D341Med (cell line): ENCODE measurements around the gene SEMA7A.

Source experiments
- DNase-seq: peaks from one replicate; pipeline ENCODE4 v3.0.0; 2012; ENCODE audit warnings: low spot score

Gene SEMA7A

GRCh38 chr15:74451861-74452835 is 18.4 kb upstream of the SEMA7A start:
- no peak for DNase-seq

DNA sequence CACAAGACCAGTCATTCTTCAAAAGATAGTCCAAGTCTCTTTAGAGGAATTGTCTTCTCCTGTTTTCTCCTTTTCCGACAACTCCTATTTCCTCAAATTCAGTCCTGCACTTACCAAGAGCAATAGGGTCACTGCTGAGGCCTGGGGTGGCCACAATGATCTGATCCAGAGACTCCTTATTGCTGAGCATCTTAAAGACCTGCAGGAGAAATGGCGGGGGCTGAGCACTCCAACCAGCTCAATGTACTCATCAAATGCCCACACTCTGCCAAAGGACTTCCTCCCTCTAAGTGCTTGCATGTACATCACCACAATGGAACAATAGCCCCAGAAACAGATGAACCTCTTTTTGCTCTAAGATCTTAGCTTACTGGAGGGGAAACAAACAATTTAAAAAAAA is 17.6 kb upstream of the SEMA7A start:
- DNase-seq: no peak

DNA sequence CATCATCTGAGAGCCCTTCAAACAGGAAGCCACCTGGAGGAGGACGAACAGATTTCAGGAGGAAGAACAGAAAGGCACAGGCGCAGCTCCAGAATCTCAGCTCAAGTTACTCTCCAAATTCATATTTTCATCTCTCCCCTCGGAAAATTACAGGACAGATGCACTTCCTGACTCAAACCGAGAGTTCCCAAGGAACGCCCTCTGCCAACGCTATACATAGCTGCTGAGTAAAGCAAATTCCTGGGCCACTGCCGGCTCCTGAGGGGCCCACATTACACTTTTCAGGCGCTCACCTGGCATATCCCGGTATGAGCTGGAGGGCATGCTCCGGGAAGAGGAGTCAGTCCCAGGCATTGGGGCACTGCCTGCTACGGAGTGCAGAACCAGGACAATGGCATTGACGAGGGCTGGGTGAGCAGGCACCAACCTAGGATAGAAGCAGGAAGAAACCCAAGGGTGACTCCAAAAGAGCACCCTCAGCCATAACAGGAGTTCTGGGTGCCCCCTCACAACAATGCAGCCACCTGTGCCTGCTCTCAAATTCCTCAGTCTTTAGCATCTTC is 16.0 kb upstream of the SEMA7A start:
- DNase-seq: no peak

DNA sequence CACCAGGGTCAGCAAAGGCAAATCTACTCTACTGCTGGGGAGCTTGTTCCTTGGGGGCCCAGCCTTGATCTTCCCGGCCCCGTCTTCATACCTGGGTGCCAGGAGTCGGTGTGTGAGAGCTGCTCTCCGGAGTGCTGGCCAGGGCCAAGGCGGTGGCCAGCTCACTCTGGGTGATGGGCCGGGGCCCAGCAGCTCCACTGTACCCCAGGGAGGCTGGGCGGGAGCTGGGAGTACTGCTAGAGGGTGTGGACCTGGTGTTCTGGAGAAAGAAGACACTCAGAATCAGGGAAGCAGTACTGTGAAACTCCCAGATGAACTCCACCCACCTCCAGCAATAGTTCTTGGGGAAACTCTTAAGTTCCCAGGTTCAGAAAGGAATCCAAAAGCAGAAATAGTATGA is 15.3 kb upstream of the SEMA7A start:
- no peak for DNase-seq

GRCh38 chr15:74445816-74446763 is 12.3 kb upstream of the SEMA7A start:
- no peak for DNase-seq

DNA sequence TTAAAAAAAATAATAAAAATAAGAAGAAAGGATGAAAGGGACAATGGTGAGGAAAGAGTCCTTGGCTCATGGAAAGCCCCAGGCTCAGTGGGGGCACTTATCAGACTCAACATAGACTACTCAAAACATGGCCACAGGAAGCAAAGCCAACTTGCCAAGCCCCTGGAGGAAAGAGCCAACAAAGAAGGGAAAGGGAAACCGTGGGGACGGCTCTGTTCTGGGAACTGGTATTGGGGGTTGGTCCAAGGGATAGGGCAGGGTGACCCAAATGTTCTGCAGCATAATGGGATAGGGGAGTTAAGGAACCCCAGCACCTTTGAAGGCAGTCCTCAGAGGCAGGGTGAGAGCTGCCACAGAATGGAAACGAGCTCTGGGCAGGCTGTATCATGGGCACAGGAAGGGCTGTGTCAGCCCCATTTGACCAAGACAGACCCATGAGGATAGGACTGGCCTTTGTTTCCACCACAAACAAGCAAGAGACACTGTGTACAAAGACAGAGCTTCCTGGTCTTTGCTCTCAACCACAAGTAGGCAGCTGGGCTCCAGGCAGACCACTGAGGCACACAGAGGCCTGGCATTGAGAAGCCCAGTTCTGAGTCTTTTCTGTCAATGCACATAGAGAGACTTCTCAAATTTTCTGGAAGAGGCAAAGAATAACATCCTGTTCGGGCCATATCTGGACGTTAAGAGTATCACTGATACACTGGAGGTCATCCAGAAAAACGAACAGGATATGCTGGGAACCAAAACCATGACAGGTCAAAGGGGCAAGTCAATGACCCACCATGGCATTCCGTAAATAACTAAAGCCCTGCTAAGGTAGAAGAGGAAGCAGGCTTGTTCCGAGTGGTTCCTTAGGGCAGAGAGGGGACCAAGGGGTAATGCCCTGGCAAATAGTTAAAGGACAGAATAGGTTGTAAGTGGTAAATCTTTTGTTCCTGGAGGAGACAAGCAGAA is 10.6 kb upstream of the SEMA7A start:
- no peak for DNase-seq

- no peak for DNase-seq
Observed at GRCh38 chr15:74443100-74443909, 9.5 kb upstream of the SEMA7A start.

DNA sequence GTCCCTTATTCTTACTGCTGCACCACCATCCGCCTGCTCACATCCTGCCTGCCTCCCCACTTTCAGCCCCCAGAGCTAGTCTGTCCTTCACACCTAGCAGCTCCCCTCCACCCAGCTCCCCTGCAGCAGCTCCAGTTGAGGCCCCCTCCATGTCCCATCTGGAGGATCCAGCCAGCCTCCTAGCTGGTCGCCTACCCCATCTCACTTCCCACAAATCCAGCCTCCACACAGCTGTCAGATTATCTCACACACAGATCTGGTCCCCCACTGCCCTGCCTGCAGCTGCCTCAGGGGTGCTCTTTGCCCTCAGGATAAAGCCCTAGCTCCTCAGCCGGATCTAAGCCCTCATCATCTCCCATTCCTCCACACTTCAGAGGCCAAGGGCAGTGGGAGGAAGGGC is 8.8 kb upstream of the SEMA7A start:
- DNase-seq: no peak

DNA sequence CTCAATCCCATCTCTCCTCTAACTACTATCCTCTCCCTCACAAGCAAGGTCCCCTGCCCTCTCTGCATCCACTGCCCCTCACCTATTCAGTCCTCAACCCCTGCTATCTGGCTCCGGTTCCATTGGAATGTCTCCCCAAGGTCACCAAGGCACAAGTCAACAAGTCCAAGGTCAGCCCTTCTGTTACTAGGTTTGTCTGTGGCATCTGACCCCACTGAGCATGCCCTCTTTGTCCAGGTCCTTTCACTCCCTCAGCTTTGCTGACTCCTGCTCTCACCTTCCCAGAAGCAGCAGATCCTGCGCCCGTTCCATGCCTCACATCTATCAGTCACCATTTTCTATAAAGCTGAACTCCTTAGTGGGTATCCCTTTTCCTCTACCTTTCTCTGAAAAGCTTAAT is 8.3 kb upstream of the SEMA7A start:
- DNase-seq: no peak

DNA sequence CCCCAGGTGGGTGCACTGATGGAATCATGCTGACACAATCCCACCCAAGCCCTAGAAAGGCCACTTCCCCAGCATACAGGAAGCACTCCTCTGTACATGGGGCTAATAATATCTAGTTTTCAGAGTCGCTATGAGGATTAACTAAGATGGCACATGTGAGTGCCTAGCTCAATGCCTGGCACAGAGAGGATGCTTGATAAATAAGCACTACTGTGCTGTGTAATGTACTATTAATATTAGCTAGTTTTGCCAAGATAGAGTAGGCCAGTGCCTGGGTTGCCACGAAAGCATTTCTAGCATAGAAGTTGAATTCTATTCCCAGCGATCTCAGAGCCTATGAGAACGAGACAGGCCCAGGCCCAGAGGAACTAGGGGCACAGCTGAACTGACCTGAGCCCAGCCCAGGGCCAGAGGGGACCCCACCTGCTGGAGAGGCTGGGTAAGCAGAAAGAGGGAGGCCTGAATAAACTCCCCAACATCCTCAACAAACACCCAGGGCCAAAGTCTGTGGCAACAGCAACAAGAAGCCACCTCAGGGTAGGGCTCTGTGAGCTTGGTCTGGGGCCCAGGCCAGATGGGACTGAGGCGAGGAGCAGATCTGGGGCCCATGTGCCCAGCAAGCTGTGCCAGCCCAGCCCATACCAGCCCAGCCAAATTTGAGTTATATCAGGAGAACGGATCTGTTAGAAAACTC is 7.6 kb upstream of the SEMA7A start:
- no peak for DNase-seq

- peak; percentile 86 for DNase-seq
Observed at GRCh38 chr15:74438721-74439316, 5.1 kb upstream of the SEMA7A start.

DNA sequence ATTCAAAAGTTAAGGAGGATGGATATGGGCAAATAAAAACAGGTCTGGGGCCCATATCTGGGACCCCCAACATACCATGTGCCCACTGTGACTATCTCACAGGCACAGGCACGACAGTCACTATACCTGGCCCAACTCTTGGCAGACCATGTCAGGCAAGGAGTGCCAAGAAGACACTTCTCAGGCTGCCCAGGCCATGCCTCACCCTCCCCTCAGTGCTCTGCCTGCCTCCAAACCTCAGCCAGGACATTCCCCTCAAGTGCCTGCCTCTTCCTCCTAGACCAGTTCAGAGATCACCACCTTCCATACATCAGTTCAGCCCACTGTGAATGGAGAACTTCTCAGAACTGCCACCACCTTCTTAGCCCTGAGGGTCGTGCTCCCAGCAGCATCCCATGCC is 4.4 kb upstream of the SEMA7A start:
- DNase-seq: no peak

DNA sequence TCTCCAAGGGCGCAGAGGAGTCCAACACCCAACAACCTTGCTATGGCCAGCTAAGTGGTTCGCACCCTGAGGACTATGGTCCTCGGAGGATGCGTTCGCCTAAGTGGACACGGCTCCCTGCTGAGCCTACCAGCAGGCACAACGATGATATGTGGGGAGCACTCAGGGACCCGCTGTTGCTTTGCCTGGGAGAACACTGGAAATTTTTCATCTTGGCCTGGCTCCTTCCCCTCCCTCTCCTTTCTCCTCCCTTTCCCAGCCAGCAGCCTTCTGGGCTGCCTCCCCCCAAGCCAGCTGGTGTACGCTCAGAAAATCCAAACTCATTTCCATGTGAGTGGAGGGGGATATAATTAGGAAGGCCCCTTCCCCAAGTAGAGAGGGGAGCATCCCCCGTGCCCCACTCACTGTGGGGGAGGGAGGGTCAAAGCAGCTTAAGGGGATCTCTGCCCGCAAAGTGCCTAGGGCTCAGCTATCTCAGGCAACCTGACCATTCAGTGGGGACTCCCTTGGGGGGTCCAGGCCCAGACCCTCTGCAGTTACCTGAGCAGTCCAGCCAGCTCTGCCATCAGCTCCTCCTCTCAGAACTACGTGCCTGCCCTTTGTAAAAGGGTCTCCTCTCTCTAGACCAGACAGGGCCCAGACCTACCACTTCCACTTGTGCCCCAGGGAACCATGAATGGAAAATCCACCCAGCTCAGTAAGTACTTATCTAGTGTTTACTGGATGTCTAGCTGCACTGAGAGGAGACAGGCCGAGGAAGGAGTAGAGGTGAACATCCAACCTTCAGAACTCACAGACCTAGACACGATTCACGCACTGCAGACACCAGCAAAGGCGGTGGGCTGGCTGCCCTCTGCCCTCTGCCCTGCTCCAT is 742 bp upstream of the SEMA7A start:
- DNase-seq: no peak

DNA sequence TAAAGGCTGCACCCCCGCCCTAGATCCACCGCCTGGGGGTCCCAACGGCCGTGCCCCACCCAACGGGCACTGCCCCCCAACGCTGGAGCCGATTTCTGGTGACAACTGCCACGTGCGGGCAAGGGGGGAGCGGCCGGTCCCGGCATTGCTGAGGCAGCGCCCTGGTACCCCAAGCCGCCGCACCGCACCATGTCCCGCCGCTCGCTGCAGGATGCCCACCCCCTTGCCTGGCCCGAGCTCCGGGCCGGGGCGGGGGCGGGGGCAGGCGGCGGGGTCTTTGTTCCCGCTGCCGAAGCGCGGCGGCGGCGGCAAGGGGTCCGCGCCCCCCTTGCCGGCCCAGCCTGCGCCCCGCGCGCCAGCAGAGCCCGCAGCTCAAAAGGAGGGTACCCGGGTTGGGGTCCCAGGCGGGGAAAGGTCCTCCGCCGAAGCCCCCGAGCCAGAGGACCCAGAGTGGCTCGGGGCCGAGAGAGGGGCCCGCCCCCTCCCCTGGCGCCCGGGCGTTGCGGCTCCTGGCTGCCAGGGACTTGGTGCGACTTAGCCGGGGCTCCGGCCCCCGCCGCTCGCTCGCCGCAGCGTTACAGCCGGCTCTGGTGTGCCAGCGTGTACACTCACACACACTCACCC is 678 bp downstream of the SEMA7A start:
- DNase-seq: peak; percentile 55

- no peak for DNase-seq
Observed at GRCh38 chr15:74432271-74432967, 1.3 kb downstream of the SEMA7A start.

DNA sequence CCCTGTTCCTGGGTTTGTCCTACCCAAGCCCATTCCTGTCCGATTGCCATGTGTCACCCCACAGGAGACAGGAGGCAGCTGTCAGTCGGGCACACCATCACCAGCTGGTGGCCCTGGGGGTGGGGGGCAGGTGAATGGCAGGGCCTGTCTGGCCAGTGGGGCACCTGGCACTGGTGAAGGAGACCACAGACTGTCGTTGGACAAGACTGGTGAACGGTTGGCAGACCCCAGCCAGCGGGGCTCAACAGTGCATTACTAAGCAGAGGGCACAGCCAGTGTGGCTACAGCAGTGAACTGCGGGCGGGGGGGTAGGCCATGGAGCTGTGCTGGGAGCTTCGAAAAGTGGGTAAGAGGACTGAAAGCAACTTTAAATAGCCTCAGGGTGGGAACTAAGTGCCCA is 2.1 kb downstream of the SEMA7A start:
- DNase-seq: no peak

- no peak for DNase-seq
Observed at GRCh38 chr15:74431116-74431515, 2.6 kb downstream of the SEMA7A start.
